AG10803 (cell line): ENCODE results near the gene DTL.

ENCODE experiments used
- DNase-seq: peaks from one replicate; pipeline ENCODE4 v3.0.0; 2010; ENCODE audit warnings: low read depth
- H3K4me3 ChIP-seq: 2 replicates; pipeline ENCODE4 v1.5.1; 2011; ENCODE audit warnings: mild to moderate bottlenecking, low read length, control low read depth
- CTCF ChIP-seq: conservative IDR thresholded peaks from 2 replicates; pipeline ENCODE4 v1.5.1; 2011; ENCODE audit warnings: mild to moderate bottlenecking, low read length, control low read depth, inconsistent platforms

Gene DTL

GRCh38 chr1:212152869-212153268 is 117.3 kb downstream of the DTL start:
- TF ChIP-seq CTCF = no peak
- no peak overlapping the region for H3K4me3 ChIP-seq
- no peak for DNase-seq

- TF ChIP-seq CTCF = no peak
- no peak for DNase-seq
- H3K4me3 ChIP-seq = no peak overlapping the region
Observed at GRCh38 chr1:212153635-212154034, 118.1 kb downstream of the DTL start.
